Measurements from ENCODE around the gene ZKSCAN8. TPM values are rescaled to one million over a fixed set of nuclear protein-coding genes. Genes with fewer than 3 reads are reported as not detected.

Gene ZKSCAN8
- total RNA-seq, 1 experiment from 2014 or later, result 25.4 TPM

DNA sequence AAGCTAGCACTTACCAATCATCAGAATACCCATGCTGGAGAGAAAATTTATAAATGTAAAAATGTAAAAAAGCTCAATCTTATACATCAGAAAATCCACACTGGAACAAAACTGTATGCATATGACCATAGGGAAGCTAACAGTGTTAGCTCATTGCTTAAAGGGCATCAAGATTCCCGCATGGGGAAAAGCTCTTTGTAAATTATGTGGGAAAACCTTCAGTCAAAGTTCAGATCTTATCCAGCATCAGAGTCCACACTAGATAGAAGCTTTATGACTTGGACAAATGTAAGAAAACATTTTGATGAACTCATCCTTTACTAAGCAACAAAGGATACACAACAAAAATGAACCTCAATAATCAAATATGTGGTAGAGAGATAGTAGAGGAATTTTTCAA, 34.7 kb downstream of the ZKSCAN8 start:
- Histone ChIP-seq H3K4me2 (ENCODE audit: insufficient read depth, insufficient read length, low read length) (no peak overlapping the region), H3K56ac (ENCODE audit: insufficient read length, low read depth, low read length) (no peak overlapping the region), H3K9ac (ENCODE audit: extremely low read depth, insufficient read length, low read length) (no peak overlapping the region), H3K4me1 (ENCODE audit: insufficient read depth, low read length) (no peaks in the 10 kb centered on the region), H3T11ph (ENCODE audit: low read length) (no peak overlapping the region), H4K5ac (ENCODE audit: insufficient read length, low read depth, low read length) (no peak overlapping the region), H4K91ac (ENCODE audit: insufficient read length, low read depth, low read length) (no peak overlapping the region), H4K8ac (replicated peaks; ENCODE audit: insufficient read length, low read depth, low read length) (no peak overlapping the region), H3K23me2 (ENCODE audit: insufficient read length, low read depth, low read length, poor library complexity, severe bottlenecking) (no peaks in the 10 kb centered on the region), H4K20me1 (ENCODE audit: control insufficient read depth, insufficient read depth, insufficient read length) (no peaks in the 10 kb centered on the region), H2BK20ac (ENCODE audit: low read depth, low read length, poor library complexity, severe bottlenecking) (no peak overlapping the region), H2BK12ac (ENCODE audit: insufficient read length, low read depth, low read length) (no peak overlapping the region), H3K18ac (ENCODE audit: insufficient read length, low read depth, low read length) (no peak overlapping the region), H3K79me1 (ENCODE audit: insufficient read depth, low read depth, low read length, poor library complexity, severe bottlenecking) (no peaks in the 10 kb centered on the region), H3K4ac (ENCODE audit: low read depth, low read length) (no peak overlapping the region), H3K14ac (ENCODE audit: insufficient read depth, low read length) (no peak overlapping the region), H3K79me2 (ENCODE audit: insufficient read depth, low read length) (no peaks in the 10 kb centered on the region), H2BK15ac (ENCODE audit: low read depth, low read length) (no peak overlapping the region), H3K9me3 (ENCODE audit: control insufficient read depth, low read depth, low read length) (no peaks in the 10 kb centered on the region), H3K27me3 (ENCODE audit: insufficient read depth, low read length) (no peaks in the 10 kb centered on the region), H3K27ac (ENCODE audit: insufficient read length, low read depth, low read length) (no peak overlapping the region), H2AK5ac (ENCODE audit: insufficient read length, low read length) (no peak overlapping the region), H2AFZ (ENCODE audit: low read length) (no peak overlapping the region), H2BK5ac (ENCODE audit: insufficient read length, low read length) (no peak overlapping the region), H2BK120ac (ENCODE audit: low read depth, low read length, poor library complexity, severe bottlenecking) (no peak overlapping the region), H3K23ac (ENCODE audit: insufficient read length, low read depth, low read length) (no peak overlapping the region)
- no peak overlapping the region for H3K4me3 Mint-ChIP-seq
- H3K36me3 Mint-ChIP-seq (ENCODE audit: insufficient read depth in 1 of 3, low read depth in 3 of 3), result no peaks in the 10 kb centered on the region; a peak in 1 of 7 replicates
- no peak for DNase-seq
- WGBS (ENCODE audit: extremely low coverage, insufficient read length, low lambda C conversion rate), result no CpG with 5 or more reads among the region's 1 CpG
- H3K27ac Mint-ChIP-seq, result no peak overlapping the region
- H3K4me1 Mint-ChIP-seq, result no peaks in the 10 kb centered on the region
- TF ChIP-seq, protein P1, sequence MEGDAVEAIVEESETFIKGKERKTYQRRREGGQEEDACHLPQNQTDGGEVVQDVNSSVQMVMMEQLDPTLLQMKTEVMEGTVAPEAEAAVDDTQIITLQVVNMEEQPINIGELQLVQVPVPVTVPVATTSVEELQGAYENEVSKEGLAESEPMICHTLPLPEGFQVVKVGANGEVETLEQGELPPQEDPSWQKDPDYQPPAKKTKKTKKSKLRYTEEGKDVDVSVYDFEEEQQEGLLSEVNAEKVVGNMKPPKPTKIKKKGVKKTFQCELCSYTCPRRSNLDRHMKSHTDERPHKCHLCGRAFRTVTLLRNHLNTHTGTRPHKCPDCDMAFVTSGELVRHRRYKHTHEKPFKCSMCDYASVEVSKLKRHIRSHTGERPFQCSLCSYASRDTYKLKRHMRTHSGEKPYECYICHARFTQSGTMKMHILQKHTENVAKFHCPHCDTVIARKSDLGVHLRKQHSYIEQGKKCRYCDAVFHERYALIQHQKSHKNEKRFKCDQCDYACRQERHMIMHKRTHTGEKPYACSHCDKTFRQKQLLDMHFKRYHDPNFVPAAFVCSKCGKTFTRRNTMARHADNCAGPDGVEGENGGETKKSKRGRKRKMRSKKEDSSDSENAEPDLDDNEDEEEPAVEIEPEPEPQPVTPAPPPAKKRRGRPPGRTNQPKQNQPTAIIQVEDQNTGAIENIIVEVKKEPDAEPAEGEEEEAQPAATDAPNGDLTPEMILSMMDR (conservative IDR thresholded peaks at IDR 0.05), result no peak
- peaks cover 35% of the 10 kb centered on the region for H3K27me3 Mint-ChIP-seq (ENCODE audit: low read depth)
- peaks cover 6 to 8% of the 10 kb centered on the region in 2 experiments; a peak in 3 of 5 replicates for H3K9me3 Mint-ChIP-seq
